Measurements from ENCODE around the gene TCF7L2. TPM values are rescaled to one million over a fixed set of nuclear protein-coding genes. Genes with fewer than 3 reads are reported as not detected.

The TCF7L2 gene
- polyA plus RNA-seq, 1 donor from 2014 or later = 1.7 TPM

DNA sequence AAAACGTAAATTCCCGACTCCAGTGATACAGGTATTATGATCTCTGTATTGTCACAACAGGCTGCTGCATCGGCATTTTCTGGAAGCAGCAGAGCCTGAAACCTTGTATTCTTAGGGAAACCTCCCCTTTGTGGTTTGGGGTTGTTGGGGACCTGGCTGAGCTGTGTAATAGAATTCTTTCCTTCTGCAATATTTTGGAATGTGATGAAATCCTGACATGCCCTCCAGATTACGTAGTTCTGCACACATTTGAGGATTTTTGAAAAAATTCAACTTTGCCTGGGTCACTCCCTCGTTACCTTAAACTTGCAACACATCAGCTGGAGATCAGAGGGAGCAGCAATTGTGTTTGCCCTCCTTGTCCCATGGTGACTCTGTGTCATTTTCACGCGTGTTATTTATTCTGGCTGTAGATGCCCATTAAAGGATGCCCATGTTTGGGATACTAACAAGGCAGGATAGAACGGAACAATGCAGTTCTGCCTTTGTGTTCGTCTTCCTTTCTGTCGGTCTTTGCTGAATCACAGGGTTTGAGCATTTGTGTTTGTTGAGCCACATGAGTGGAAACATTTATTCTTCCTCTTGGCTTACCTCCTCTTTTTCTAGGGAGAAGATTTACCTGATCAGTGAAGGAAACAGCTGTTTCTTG is 181.7 kb downstream of the TCF7L2 start:
- no peak overlapping the region for H3K4me3 ChIP-seq (ENCODE audit: low read length)
- no peaks in the 10 kb centered on the region for H4K20me1 ChIP-seq (ENCODE audit: insufficient read depth)
- H3F3A ChIP-seq (ENCODE audit: insufficient read depth, low read length, poor library complexity, severe bottlenecking) = no peaks in the 10 kb centered on the region
- no peaks in the 10 kb centered on the region for H3K9me2 ChIP-seq (ENCODE audit: insufficient read depth, low read length)
- H3K36me3 ChIP-seq (ENCODE audit: insufficient read depth, low read length) = no peaks in the 10 kb centered on the region
- H3K27ac ChIP-seq (ENCODE audit: low read length) = no peak overlapping the region
- no peaks in the 10 kb centered on the region for H3K9me3 ChIP-seq (ENCODE audit: low read length)
- H3K27me3 ChIP-seq (ENCODE audit: insufficient read depth, low read depth, low read length) = peaks cover 25% of the 10 kb centered on the region
- no peak overlapping the region for H3K9ac ChIP-seq (ENCODE audit: low read length)
- peaks cover 8% of the 10 kb centered on the region for H3K79me2 ChIP-seq (replicated peaks; ENCODE audit: insufficient read depth, low read length)
- no peak overlapping the region for H2AFZ ChIP-seq (ENCODE audit: low read depth, low read length)
- TF ChIP-seq MXI1 (conservative IDR thresholded peaks at IDR 0.05; ENCODE audit: poor library complexity, severe bottlenecking) (no peak), POLR2AphosphoS5 (IDR thresholded peaks at IDR 0.05) (no peak), EP300 (conservative IDR thresholded peaks at IDR 0.05; ENCODE audit: poor library complexity, severe bottlenecking) (no peak), SMC3 (conservative IDR thresholded peaks at IDR 0.05; ENCODE audit: poor library complexity) (no peak), RAD21 (conservative IDR thresholded peaks at IDR 0.05) (no peak), EZH2 (IDR thresholded peaks at IDR 0.05; ENCODE audit: borderline replicate concordance, insufficient read depth, low read length, poor library complexity, severe bottlenecking) (no peak), TAF1 (IDR thresholded peaks at IDR 0.05; ENCODE audit: low read depth) (no peak)
- TF ChIP-seq, protein P1, sequence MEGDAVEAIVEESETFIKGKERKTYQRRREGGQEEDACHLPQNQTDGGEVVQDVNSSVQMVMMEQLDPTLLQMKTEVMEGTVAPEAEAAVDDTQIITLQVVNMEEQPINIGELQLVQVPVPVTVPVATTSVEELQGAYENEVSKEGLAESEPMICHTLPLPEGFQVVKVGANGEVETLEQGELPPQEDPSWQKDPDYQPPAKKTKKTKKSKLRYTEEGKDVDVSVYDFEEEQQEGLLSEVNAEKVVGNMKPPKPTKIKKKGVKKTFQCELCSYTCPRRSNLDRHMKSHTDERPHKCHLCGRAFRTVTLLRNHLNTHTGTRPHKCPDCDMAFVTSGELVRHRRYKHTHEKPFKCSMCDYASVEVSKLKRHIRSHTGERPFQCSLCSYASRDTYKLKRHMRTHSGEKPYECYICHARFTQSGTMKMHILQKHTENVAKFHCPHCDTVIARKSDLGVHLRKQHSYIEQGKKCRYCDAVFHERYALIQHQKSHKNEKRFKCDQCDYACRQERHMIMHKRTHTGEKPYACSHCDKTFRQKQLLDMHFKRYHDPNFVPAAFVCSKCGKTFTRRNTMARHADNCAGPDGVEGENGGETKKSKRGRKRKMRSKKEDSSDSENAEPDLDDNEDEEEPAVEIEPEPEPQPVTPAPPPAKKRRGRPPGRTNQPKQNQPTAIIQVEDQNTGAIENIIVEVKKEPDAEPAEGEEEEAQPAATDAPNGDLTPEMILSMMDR (IDR thresholded peaks at IDR 0.05; ENCODE audit: poor library complexity, severe bottlenecking) = no peak
- TF ChIP-seq, protein P2, sequence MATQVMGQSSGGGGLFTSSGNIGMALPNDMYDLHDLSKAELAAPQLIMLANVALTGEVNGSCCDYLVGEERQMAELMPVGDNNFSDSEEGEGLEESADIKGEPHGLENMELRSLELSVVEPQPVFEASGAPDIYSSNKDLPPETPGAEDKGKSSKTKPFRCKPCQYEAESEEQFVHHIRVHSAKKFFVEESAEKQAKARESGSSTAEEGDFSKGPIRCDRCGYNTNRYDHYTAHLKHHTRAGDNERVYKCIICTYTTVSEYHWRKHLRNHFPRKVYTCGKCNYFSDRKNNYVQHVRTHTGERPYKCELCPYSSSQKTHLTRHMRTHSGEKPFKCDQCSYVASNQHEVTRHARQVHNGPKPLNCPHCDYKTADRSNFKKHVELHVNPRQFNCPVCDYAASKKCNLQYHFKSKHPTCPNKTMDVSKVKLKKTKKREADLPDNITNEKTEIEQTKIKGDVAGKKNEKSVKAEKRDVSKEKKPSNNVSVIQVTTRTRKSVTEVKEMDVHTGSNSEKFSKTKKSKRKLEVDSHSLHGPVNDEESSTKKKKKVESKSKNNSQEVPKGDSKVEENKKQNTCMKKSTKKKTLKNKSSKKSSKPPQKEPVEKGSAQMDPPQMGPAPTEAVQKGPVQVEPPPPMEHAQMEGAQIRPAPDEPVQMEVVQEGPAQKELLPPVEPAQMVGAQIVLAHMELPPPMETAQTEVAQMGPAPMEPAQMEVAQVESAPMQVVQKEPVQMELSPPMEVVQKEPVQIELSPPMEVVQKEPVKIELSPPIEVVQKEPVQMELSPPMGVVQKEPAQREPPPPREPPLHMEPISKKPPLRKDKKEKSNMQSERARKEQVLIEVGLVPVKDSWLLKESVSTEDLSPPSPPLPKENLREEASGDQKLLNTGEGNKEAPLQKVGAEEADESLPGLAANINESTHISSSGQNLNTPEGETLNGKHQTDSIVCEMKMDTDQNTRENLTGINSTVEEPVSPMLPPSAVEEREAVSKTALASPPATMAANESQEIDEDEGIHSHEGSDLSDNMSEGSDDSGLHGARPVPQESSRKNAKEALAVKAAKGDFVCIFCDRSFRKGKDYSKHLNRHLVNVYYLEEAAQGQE (IDR thresholded peaks at IDR 0.05; ENCODE audit: borderline replicate concordance) = no peak
- no peak overlapping the region for H3K4me2 ChIP-seq (ENCODE audit: low read length)

DNA sequence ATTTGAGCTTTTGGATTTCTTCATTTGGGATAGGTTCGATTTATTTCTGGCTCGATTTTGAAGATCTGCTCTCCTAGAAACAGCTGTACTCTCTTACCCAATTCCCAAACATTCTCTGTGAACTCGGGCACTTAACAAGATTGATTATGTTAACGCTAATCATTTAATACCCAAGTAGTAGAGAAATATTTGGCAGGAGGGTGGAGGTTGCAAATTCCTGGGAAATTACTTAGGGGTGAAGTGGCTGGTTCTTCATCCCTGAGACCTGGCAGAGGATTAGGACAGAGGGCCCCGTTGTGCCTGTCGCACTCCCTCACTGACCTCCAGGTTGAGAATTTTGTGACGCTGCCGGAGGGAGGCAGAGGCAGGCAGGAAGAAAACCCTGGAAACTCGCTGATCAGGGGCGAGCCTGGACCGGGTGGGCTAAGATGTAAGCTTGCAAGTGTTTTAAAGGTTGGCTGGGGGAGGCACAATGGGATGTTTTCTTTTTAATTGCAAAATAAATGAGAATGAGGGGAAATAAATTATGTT is 182.6 kb downstream of the TCF7L2 start:
- H2AFZ ChIP-seq (ENCODE audit: low read depth, low read length) = no peak overlapping the region
- H3K9me2 ChIP-seq (ENCODE audit: insufficient read depth, low read length) = no peaks in the 10 kb centered on the region
- H3K27ac ChIP-seq (ENCODE audit: low read length) = no peak overlapping the region
- H3K4me3 ChIP-seq (ENCODE audit: low read length) = no peak overlapping the region
- peaks cover 16% of the 10 kb centered on the region for H3K27me3 ChIP-seq (ENCODE audit: insufficient read depth, low read depth, low read length)
- H3K36me3 ChIP-seq (ENCODE audit: insufficient read depth, low read length) = no peaks in the 10 kb centered on the region
- H3F3A ChIP-seq (ENCODE audit: insufficient read depth, low read length, poor library complexity, severe bottlenecking) = no peaks in the 10 kb centered on the region
- H3K79me2 ChIP-seq (replicated peaks; ENCODE audit: insufficient read depth, low read length) = peaks cover 11% of the 10 kb centered on the region
- H3K9ac ChIP-seq (ENCODE audit: low read length) = no peak overlapping the region
- H3K4me2 ChIP-seq (ENCODE audit: low read length) = no peak overlapping the region
- TF ChIP-seq MXI1 (conservative IDR thresholded peaks at IDR 0.05; ENCODE audit: poor library complexity, severe bottlenecking) (no peak), SMC3 (conservative IDR thresholded peaks at IDR 0.05; ENCODE audit: poor library complexity) (no peak), TAF1 (IDR thresholded peaks at IDR 0.05; ENCODE audit: low read depth) (no peak), RAD21 (conservative IDR thresholded peaks at IDR 0.05) (no peak)
- H3K9me3 ChIP-seq (ENCODE audit: low read length) = no peaks in the 10 kb centered on the region
- no peaks in the 10 kb centered on the region for H4K20me1 ChIP-seq (ENCODE audit: insufficient read depth)
